ENCODE measurements around the gene PPP1R9B.

PPP1R9B gene

DNA sequence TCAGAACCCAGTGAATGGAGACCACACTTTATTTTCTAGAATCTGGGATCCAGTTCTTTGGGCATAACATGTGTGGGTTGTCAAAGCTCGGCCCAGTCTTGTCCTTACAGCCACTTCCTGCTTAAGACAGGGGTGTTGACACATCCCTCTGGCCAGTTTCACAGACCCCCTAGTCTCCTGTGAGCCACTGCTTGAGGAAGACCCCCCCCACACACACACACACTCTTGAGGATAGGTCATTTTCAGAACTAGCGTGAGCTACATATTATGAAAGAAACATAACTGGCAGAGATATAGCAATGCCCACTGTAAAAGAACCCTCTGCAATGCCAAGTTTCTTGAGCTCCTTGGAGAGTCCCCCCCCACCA is 58.6 kb downstream of the PPP1R9B start:
- Histone ChIP-seq H3K9ac (ENCODE audit: low read length) (no peak overlapping the region), H3K27ac (ENCODE audit: low read length) (no peak overlapping the region), H3K36me3 (replicated peaks; ENCODE audit: low read depth, low read length) (no peaks in the 10 kb centered on the region), H4K20me1 (ENCODE audit: insufficient read depth, low read length) (no peaks in the 10 kb centered on the region), H2AFZ (ENCODE audit: low read depth, low read length) (no peak overlapping the region), H3K4me1 (ENCODE audit: low read length) (peaks cover 13% of the 10 kb centered on the region), H3K79me2 (ENCODE audit: low read length) (peaks cover 8% of the 10 kb centered on the region; the same call in 1 of the 2 replicates), H3K4me3 (ENCODE audit: low read length) (no peak overlapping the region), H3K9me3 (ENCODE audit: insufficient read depth, low read length) (no peaks in the 10 kb centered on the region), H3K4me2 (ENCODE audit: low read length) (no peak overlapping the region), H3K27me3 (ENCODE audit: low read depth, low read length) (no peaks in the 10 kb centered on the region)
- TF ChIP-seq CTCF (IDR thresholded peaks at IDR 0.05; ENCODE audit: low read depth, low read length), result no peak
- no peak for TF ChIP-seq EZH2phosphoT487 (IDR thresholded peaks at IDR 0.05; ENCODE audit: low read depth)

- Histone ChIP-seq H3K27me3 (ENCODE audit: low read depth, low read length) (no peaks in the 10 kb centered on the region), H3K4me3 (ENCODE audit: low read length) (no peak overlapping the region), H3K36me3 (replicated peaks; ENCODE audit: low read depth, low read length) (no peaks in the 10 kb centered on the region), H3K9ac (ENCODE audit: low read length) (no peak overlapping the region), H2AFZ (ENCODE audit: low read depth, low read length) (no peak overlapping the region), H3K9me3 (ENCODE audit: insufficient read depth, low read length) (no peaks in the 10 kb centered on the region), H3K27ac (ENCODE audit: low read length) (no peak overlapping the region), H4K20me1 (ENCODE audit: insufficient read depth, low read length) (no peaks in the 10 kb centered on the region), H3K4me1 (ENCODE audit: low read length) (peaks cover 11% of the 10 kb centered on the region), H3K4me2 (ENCODE audit: low read length) (no peak overlapping the region), H3K79me2 (ENCODE audit: low read length) (peaks cover 8% of the 10 kb centered on the region; the same call in 1 of the 2 replicates)
- no peak for TF ChIP-seq CTCF (IDR thresholded peaks at IDR 0.05; ENCODE audit: low read depth, low read length)
- TF ChIP-seq EZH2phosphoT487 (IDR thresholded peaks at IDR 0.05; ENCODE audit: low read depth), result no peak
Observed at GRCh38 chr17:50090971-50091917, 59.2 kb downstream of the PPP1R9B start.

DNA sequence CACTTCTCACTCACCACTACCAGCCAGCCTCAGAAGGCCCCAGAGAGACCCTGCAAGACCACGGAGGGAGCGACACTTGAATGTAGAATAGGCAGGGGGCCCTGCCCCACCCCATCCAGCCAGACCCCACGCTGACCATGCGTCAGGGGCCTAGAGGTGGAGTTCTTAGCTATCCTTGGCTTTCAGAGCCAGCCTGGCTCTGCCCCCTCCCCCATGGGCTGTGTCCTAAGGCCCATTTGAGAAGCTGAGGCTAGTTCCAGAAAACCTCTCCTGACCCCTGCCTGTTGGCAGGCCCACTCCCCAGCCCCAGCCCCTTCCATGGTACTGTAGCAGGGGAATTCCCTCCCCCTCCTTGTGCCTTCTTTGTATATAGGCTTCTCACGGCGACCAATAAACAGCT is 60.4 kb downstream of the PPP1R9B start:
- no peaks in the 10 kb centered on the region for H3K36me3 ChIP-seq (replicated peaks; ENCODE audit: low read depth, low read length)
- no peaks in the 10 kb centered on the region for H4K20me1 ChIP-seq (ENCODE audit: insufficient read depth, low read length)

More for the DNA sequence above, 60.4 kb downstream of the PPP1R9B start:
- TF ChIP-seq EZH2phosphoT487 (IDR thresholded peaks at IDR 0.05; ENCODE audit: low read depth), result no peak
- TF ChIP-seq CTCF (IDR thresholded peaks at IDR 0.05; ENCODE audit: low read depth, low read length), result no peak
- no peaks in the 10 kb centered on the region for H3K27me3 ChIP-seq (ENCODE audit: low read depth, low read length)
- H3K4me2 ChIP-seq (ENCODE audit: low read length), result no peak overlapping the region
- H3K9me3 ChIP-seq (ENCODE audit: insufficient read depth, low read length), result no peaks in the 10 kb centered on the region
- H3K9ac ChIP-seq (ENCODE audit: low read length), result no peak overlapping the region
- H3K4me1 ChIP-seq (ENCODE audit: low read length), result peaks cover 5% of the 10 kb centered on the region; the same call in 1 of the 2 replicates
- no peaks in the 10 kb centered on the region for H3K79me2 ChIP-seq (ENCODE audit: low read length)
- H2AFZ ChIP-seq (ENCODE audit: low read depth, low read length), result no peak overlapping the region
- H3K4me3 ChIP-seq (ENCODE audit: low read length), result no peak overlapping the region
- no peak overlapping the region for H3K27ac ChIP-seq (ENCODE audit: low read length)

Data from OCI-LY3 (cell line).